Endothelial cell of umbilical vein (primary cell): Measurements from ENCODE around the gene TMEM9B. TPM values are rescaled to one million over a fixed set of nuclear protein-coding genes. Genes with fewer than 3 reads are reported as not detected.

Source experiments
- BruUV-seq: library from RNA; stranded (reverse); fragments of 400-500 nt; replicated peaks from 2 replicates; lab custom pipeline; 2021; lab: Mats Ljungman, UMichigan
- CTCF ChIA-PET: fragments of 300-600, 350-600 bp; sonication (Branson Sonifier 250); formaldehyde crosslinking; loops from one replicate; lab custom pipeline; 2021; ENCODE audit warnings: antibody characterized with exemption, inconsistent platforms; lab: Charles Lee
- POLR2A ChIA-PET: fragments of 300-600, 350-600 bp; sonication (Branson Sonifier 250); formaldehyde crosslinking; loops from one replicate; lab custom pipeline; 2021; ENCODE audit warnings: antibody characterized with exemption, inconsistent platforms; lab: Charles Lee
- DNase-seq: peaks from one replicate; pipeline ENCODE4 v3.0.0-alpha.2; 2011; ENCODE audit warnings: low read depth, low spot score
- FAIRE-seq: peaks from 2 replicates; lab custom pipeline; 2011; peaks lifted over from hg19 to GRCh38; lab: Jason Lieb, UNC
- H2AFZ ChIP-seq: 2 replicates; pipeline ENCODE4 v1.6.0; 2012; ENCODE audit warnings: low read depth, low read length, control low read depth, inconsistent platforms
- H3K27ac ChIP-seq: 2 replicates; pipeline ENCODE4 v1.5.1; 2011; ENCODE audit warnings: low read depth, mild to moderate bottlenecking, control low read depth, low read length, moderate library complexity; ENCODE audit not compliant: insufficient read depth
- H3K27me3 ChIP-seq, 2 experiments: 2 replicates each; pipeline versions ENCODE4 v1.6.0 to v1.6.1; 2011; ENCODE audit warnings: low read length in 2 of 2, mixed read lengths in 1 of 2; ENCODE audit not compliant: control insufficient read depth in 2 of 2, insufficient read depth in 2 of 2
- H3K36me3 ChIP-seq, 2 experiments: 2 replicates in 1 of 2; 3 replicates in 1 of 2; pipeline ENCODE4 v1.5.1; 2011; ENCODE audit warnings: low read length in 2 of 2, mild to moderate bottlenecking in 1 of 2, moderate library complexity in 1 of 2; ENCODE audit not compliant: control insufficient read depth in 2 of 2, insufficient read depth in 2 of 2; ENCODE audit errors: extremely low read depth in 1 of 2
- H3K4me1 ChIP-seq: 3 replicates; pipeline ENCODE4 v1.5.1; 2011; ENCODE audit warnings: mild to moderate bottlenecking, low read length; ENCODE audit not compliant: control insufficient read depth, insufficient read depth; ENCODE audit errors: extremely low read depth
- H3K4me2 ChIP-seq: 2 replicates; pipeline ENCODE4 v1.6.1; 2011; ENCODE audit warnings: low read length, control low read depth, mixed read lengths; ENCODE audit not compliant: insufficient read depth
- H3K4me3 ChIP-seq, 3 experiments: fragments of 200-600 bp in 1 of 3; sonication (generic), shearing (Covaris generic) in 1 of 3; replicated peaks in 1 of 3; 2 replicates each; pipeline ENCODE4 v1.5.1; 2011 to 2016; ENCODE audit warnings: control low read depth in 3 of 3, low read length in 3 of 3, mild to moderate bottlenecking in 2 of 3, inconsistent platforms in 1 of 3, low read depth in 1 of 3, moderate library complexity in 1 of 3; ENCODE audit not compliant: insufficient read depth in 1 of 3
- H3K79me2 ChIP-seq: 2 replicates; pipeline ENCODE4 v1.6.0; 2012; ENCODE audit warnings: low read length, inconsistent platforms; ENCODE audit not compliant: control insufficient read depth, insufficient read depth
- H3K9ac ChIP-seq: replicated peaks from 2 replicates; pipeline ENCODE3; 2011; ENCODE audit warnings: low read length, control low read depth; ENCODE audit not compliant: insufficient read depth; ENCODE audit errors: extremely low read depth
- H3K9me1 ChIP-seq: replicated peaks from 3 replicates; pipeline ENCODE4 v1.6.0; 2011; ENCODE audit warnings: mild to moderate bottlenecking, low read length; ENCODE audit not compliant: control insufficient read depth, insufficient read depth; ENCODE audit errors: extremely low read depth
- H3K9me3 ChIP-seq: replicated peaks from 2 replicates; pipeline ENCODE4 v1.5.1; 2012; ENCODE audit warnings: low read length, inconsistent platforms; ENCODE audit not compliant: control insufficient read depth, insufficient read depth
- H4K20me1 ChIP-seq: replicated peaks from 2 replicates; pipeline ENCODE3; 2011; ENCODE audit warnings: mild to moderate bottlenecking, low read length; ENCODE audit not compliant: control insufficient read depth, insufficient read depth; ENCODE audit errors: extremely low read depth
- CTCF ChIP-seq, 2 donors: IDR thresholded peaks; 1 replicate in 1 of 2; 2 replicates in 1 of 2; pipeline ENCODE4 v1.5.1; 2011; ENCODE audit warnings: low read length in 2 of 2, mild to moderate bottlenecking in 2 of 2, moderate library complexity in 2 of 2, control low read depth in 1 of 2, inconsistent platforms in 1 of 2, low read depth in 1 of 2; ENCODE audit not compliant: insufficient read depth in 1 of 2; ENCODE audit errors: extremely low read depth in 1 of 2
- EZH2 ChIP-seq: IDR thresholded peaks from 2 replicates; pipeline ENCODE4 v1.6.1; 2012; ENCODE audit warnings: borderline replicate concordance, low read depth, mild to moderate bottlenecking, moderate library complexity, low read length, inconsistent platforms; ENCODE audit not compliant: severe bottlenecking
- FOS ChIP-seq: IDR thresholded peaks from 2 replicates; pipeline ENCODE4 v1.6.1; 2011; ENCODE audit warnings: mild to moderate bottlenecking, low read length, moderate library complexity, borderline replicate concordance; ENCODE audit not compliant: insufficient read depth
- GATA2 ChIP-seq: IDR thresholded peaks from 2 replicates; pipeline ENCODE4 v1.7.0; 2011; ENCODE audit warnings: low read depth, mild to moderate bottlenecking, moderate library complexity, mixed read lengths, low read length; ENCODE audit not compliant: insufficient read length, insufficient read depth
- JUN ChIP-seq: IDR thresholded peaks from 2 replicates; pipeline ENCODE4 v1.6.1; 2011; ENCODE audit warnings: borderline replicate concordance, low read depth; ENCODE audit not compliant: insufficient read length, insufficient read depth
- MAX ChIP-seq: IDR thresholded peaks from 2 replicates; pipeline ENCODE4 v1.6.1; 2011; ENCODE audit not compliant: insufficient read depth, insufficient read length
- MYC ChIP-seq: IDR thresholded peaks from one replicate; pipeline ENCODE4 v1.6.1; 2011; ENCODE audit warnings: mild to moderate bottlenecking, low read depth, low read length
- POLR2A ChIP-seq: IDR thresholded peaks from 2 replicates; pipeline ENCODE4 v1.6.1; 2012; ENCODE audit warnings: low read depth, mild to moderate bottlenecking, control low read depth, low read length
- POLR2AphosphoS5 ChIP-seq: IDR thresholded peaks from 2 replicates; pipeline ENCODE4 v1.6.1; 2012; ENCODE audit warnings: low read depth, mild to moderate bottlenecking, control low read depth, low read length, moderate library complexity; ENCODE audit not compliant: insufficient read depth
- dilution Hi-C: fragments of 300-500 bp; cut with MboI; formaldehyde crosslinking; loops from one replicate; pipeline ENCODE4 v1.15.0; 2019; ENCODE audit warnings: low sequenced_read_pairs; ENCODE audit not compliant: extremely low pct_ligation_motif_present
- intact Hi-C: fragments of 100-400 bp; cut with micrococcal nuclease; formaldehyde crosslinking; loops from one replicate; pipeline ENCODE4 v1.10.0; 2022
- polyA plus RNA-seq, 4 experiments: library from polyadenylated mRNA; depleted of rRNA in 3 of 4; stranded (reverse) in 3 of 4; unstranded in 1 of 4; fragments of >200 nt; gene quantifications; 2 replicates each; pipeline versions ENCODE4 v1.2.1 to v1.2.3, GENCODE V29; 2011 to 2012; ENCODE audit warnings: missing spikeins in 1 of 4
- total RNA-seq: library from RNA; stranded (reverse); gene quantifications from 2 replicates; pipeline ENCODE4 v1.2.3, GENCODE V29; 2021

The TMEM9B gene
- total and polyA plus RNA-seq, 2 donors (not counting 3 experiments of a cell fraction or from before 2014, with no cell fraction given) = 28.2 to 30.2 TPM

GRCh38 chr11:8933931-8934330 lies 30.3 kb downstream of the TMEM9B start:
- ChIA-PET CTCF (interaction anchor here (1.0 to 3.9 kb wide), 2 partner anchors 26 to 204 kb away, joined by 3 to 21 read pairs; no protein-coding TSS in a partner anchor), POLR2A (no interaction called here)
- Histone ChIP-seq H3K27me3 (no peaks in the 10 kb centered on the region), H3K27ac (no peak overlapping the region), H3K4me3 (no peak overlapping the region), H3K79me2 (no peaks in the 10 kb centered on the region), H3K9ac (no peak overlapping the region), H2AFZ (no peak overlapping the region), H4K20me1 (no peaks in the 10 kb centered on the region), H3K4me1 (peaks cover 7% of the 10 kb centered on the region), H3K9me1 (no peaks in the 10 kb centered on the region), H3K4me2 (no peak overlapping the region), H3K9me3 (no peaks in the 10 kb centered on the region), H3K36me3 (no peaks in the 10 kb centered on the region)
- no peak for DNase-seq
- TF ChIP-seq GATA2 = no peak
- TF ChIP-seq EZH2 = no peak
- TF ChIP-seq FOS = no peak
- TF ChIP-seq MAX = no peak
- no peak for TF ChIP-seq CTCF (IDR thresholded peaks at IDR 0.05; ENCODE audit: extremely low read depth in 1 of 2, insufficient read depth in 1 of 2, low read depth in 1 of 2, low read length in 2 of 2)
- no peak for TF ChIP-seq POLR2A
- TF ChIP-seq POLR2AphosphoS5 = no peak
- no peak for TF ChIP-seq JUN
- no peak for TF ChIP-seq MYC
- intact Hi-C loops = no loop called here
- FAIRE-seq = no peak
- BruUV-seq = no TSS peak
- dilution Hi-C loops = no loop called here
